K562 (cell line): ENCODE measurements around the gene WDR31. TPM values are rescaled to one million over a fixed set of nuclear protein-coding genes. Genes with fewer than 3 reads are reported as not detected.

Experiments used
- ARNT ChIP-seq, 2 experiments: fragments of 450-650 bp; IDR thresholded peaks; 2 replicates each; pipeline ENCODE4 v1.6.1; 2016; ENCODE audit warnings: mild to moderate bottlenecking in 1 of 2
- ATF1 ChIP-seq, 2 experiments: fragments of 450-650 bp in 1 of 2; IDR thresholded peaks; 2 replicates each; pipeline ENCODE4 v1.6.1; 2016; ENCODE audit warnings: missing compliant biosample characterization in 1 of 2, missing genetic modification characterization in 1 of 2
- ATF7 ChIP-seq: fragments of 450-650 bp; IDR thresholded peaks from 2 replicates; pipeline ENCODE4 v1.7.1; 2014; ENCODE audit warnings: mild to moderate bottlenecking, moderate library complexity
- CBFA2T3 ChIP-seq: fragments of 450-650 bp; IDR thresholded peaks from 2 replicates; pipeline ENCODE4 v1.6.1; 2017
- CEBPB ChIP-seq: fragments of 450-650 bp; IDR thresholded peaks from 2 replicates; pipeline ENCODE4 v1.6.1; 2016; ENCODE audit warnings: missing genetic modification characterization, missing compliant biosample characterization
- FIP1L1 ChIP-seq: fragments of 200-400 bp; formaldehyde crosslinking; IDR thresholded peaks from 2 replicates; pipeline ENCODE4 v1.6.1; 2018; ENCODE audit warnings: mild to moderate bottlenecking, low read depth, low read length; ENCODE audit not compliant: poor library complexity, severe bottlenecking
- HDAC3 ChIP-seq: fragments of 450-650 bp; IDR thresholded peaks from 2 replicates; pipeline ENCODE4 v1.6.1; 2018; ENCODE audit warnings: borderline replicate concordance, mild to moderate bottlenecking, moderate library complexity; ENCODE audit not compliant: partially characterized antibody
- LARP7 ChIP-seq: fragments of 450-650 bp; IDR thresholded peaks from 2 replicates; pipeline ENCODE4 v1.6.1; 2016
- MBD2 ChIP-seq: sonication (generic); IDR thresholded peaks from 2 replicates; pipeline ENCODE4 v1.6.1; 2016; ENCODE audit warnings: low read depth, borderline replicate concordance
- PRMT5 ChIP-seq: sonication (generic); formaldehyde crosslinking; IDR thresholded peaks from 2 replicates; pipeline ENCODE4 v1.5.0; 2020; ENCODE audit warnings: missing genetic modification reagents
- RAD21 ChIP-seq, 2 experiments: fragments of 250-450 bp in 1 of 2; fragments of 450-650 bp in 1 of 2; sonication (Bioruptor Pico) in 1 of 2; formaldehyde crosslinking in 1 of 2; IDR thresholded peaks in 1 of 2; conservative IDR thresholded peaks in 1 of 2; 2 replicates each; pipeline versions ENCODE4 v1.4.0 to v1.8.0; 2020 to 2022; ENCODE audit warnings: mild to moderate bottlenecking in 2 of 2, moderate library complexity in 1 of 2
- RAD51 ChIP-seq: fragments of 450-650 bp; IDR thresholded peaks from 2 replicates; pipeline ENCODE4 v1.7.1; 2016; ENCODE audit warnings: low read depth, mild to moderate bottlenecking, borderline replicate concordance
- SRSF1 ChIP-seq: fragments of 200-400 bp; formaldehyde crosslinking; IDR thresholded peaks from 2 replicates; pipeline ENCODE4 v1.6.1; 2017; ENCODE audit warnings: mild to moderate bottlenecking, low read depth, low read length, moderate library complexity
- TAF1 ChIP-seq: IDR thresholded peaks from 2 replicates; pipeline ENCODE4 v1.6.1; 2011; ENCODE audit warnings: mild to moderate bottlenecking, low read length, moderate library complexity; ENCODE audit not compliant: insufficient read depth, control insufficient read depth, severe bottlenecking; ENCODE audit errors: extremely low read depth
- ZZZ3 ChIP-seq: fragments of 450-650 bp; IDR thresholded peaks from 2 replicates; pipeline ENCODE4 v1.6.1; 2016; ENCODE audit warnings: antibody characterized with exemption, mild to moderate bottlenecking, moderate library complexity
- polyA plus RNA-seq, 8 experiments: library from polyadenylated mRNA; depleted of rRNA in 4 of 8; stranded (reverse) in 5 of 8; unstranded in 3 of 8; fragments of >200 nt; fragmentation: Nextera tagmentation in 2 of 8; fragmentation: Illumina TruSeq in 1 of 8; extraction: Ambion mirVana in 2 of 8; extraction: Trizol in 1 of 8; gene quantifications; 2 replicates each; pipeline versions ENCODE4 v1.2.1 to v1.2.3, GENCODE V29; 2011 to 2014; ENCODE audit warnings: inconsistent platforms in 1 of 8, missing spikeins in 1 of 8
- total RNA-seq, 7 experiments: library from RNA; depleted of rRNA in 6 of 7; stranded (reverse); fragments of >200 nt in 6 of 7; fragmentation: Illumina TruSeq in 2 of 7; extraction: Trizol in 2 of 7; gene quantifications; 2 replicates each; pipeline versions ENCODE4 v1.2.1 to v1.2.3, GENCODE V29; 2011 to 2021; ENCODE audit warnings: low replicate concordance in 1 of 7
- TF ChIP-seq, protein P1 (sequence below): fragments of 200-600 bp; sonication (generic); IDR thresholded peaks from one replicate; pipeline ENCODE4 v1.6.1; 2012; ENCODE audit warnings: mild to moderate bottlenecking, low read depth, low read length, inconsistent platforms
- TF ChIP-seq, protein P2 (sequence below): fragments of 250-450 bp; sonication (Bioruptor Pico); IDR thresholded peaks from 2 replicates; pipeline ENCODE4 v1.8.0; 2021; ENCODE audit warnings: moderate library complexity, mild to moderate bottlenecking, inconsistent platforms

WDR31 gene
- total and polyA plus RNA-seq, 9 of the 15 experiments (the other 6 are each of a cell fraction or from before 2014, with no cell fraction given): 0.35 to 1.8 (median 0.95) TPM

DNA sequence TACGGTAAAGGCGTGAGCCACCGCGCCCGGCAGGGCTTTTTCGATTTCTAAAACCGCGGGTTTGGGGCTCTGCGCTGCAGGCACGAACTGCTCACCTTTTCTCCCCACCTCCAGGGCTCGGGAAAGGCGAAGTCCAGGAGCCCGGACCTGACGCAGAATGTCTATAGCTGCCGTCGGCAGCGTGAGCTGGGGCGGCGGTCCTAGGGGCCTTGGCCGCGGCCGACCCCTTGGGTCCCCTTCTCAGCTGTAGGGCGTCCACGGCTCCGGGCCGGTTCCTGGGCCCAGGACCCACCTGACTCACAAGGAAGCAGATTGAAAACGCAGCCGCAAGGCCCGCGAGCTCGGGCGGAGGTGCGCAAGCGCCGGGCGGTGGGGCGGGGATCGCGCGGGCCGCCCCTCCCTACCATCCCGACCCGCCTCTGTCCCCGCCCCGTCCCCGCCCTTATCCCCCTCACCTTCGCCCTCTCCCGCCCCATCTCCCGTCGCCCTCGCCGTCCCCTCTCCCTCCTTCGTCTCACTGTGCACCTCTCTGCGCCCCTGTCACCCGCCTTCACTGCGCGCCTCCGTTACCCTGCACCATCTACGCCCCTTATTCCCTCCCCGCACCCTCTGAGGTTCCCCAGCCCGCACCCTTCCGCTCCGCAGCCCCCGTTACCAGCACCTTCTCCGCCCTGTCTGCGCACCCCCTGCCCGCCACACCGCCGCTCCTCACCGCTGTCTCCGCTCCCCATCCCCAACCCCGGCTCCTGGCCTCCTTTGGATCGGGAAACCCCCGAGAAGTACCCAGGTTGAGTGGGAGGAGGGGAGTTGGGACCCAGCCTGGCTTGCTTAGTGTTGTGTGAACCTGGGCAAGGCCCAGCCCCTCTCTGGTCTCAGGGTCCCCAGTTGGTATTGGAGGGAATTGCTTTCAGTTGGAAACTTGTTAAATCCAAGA is 36.8 kb upstream of the WDR31 start, which contains the start of gene HDHD3 (continued):
- TF ChIP-seq, protein P1, sequence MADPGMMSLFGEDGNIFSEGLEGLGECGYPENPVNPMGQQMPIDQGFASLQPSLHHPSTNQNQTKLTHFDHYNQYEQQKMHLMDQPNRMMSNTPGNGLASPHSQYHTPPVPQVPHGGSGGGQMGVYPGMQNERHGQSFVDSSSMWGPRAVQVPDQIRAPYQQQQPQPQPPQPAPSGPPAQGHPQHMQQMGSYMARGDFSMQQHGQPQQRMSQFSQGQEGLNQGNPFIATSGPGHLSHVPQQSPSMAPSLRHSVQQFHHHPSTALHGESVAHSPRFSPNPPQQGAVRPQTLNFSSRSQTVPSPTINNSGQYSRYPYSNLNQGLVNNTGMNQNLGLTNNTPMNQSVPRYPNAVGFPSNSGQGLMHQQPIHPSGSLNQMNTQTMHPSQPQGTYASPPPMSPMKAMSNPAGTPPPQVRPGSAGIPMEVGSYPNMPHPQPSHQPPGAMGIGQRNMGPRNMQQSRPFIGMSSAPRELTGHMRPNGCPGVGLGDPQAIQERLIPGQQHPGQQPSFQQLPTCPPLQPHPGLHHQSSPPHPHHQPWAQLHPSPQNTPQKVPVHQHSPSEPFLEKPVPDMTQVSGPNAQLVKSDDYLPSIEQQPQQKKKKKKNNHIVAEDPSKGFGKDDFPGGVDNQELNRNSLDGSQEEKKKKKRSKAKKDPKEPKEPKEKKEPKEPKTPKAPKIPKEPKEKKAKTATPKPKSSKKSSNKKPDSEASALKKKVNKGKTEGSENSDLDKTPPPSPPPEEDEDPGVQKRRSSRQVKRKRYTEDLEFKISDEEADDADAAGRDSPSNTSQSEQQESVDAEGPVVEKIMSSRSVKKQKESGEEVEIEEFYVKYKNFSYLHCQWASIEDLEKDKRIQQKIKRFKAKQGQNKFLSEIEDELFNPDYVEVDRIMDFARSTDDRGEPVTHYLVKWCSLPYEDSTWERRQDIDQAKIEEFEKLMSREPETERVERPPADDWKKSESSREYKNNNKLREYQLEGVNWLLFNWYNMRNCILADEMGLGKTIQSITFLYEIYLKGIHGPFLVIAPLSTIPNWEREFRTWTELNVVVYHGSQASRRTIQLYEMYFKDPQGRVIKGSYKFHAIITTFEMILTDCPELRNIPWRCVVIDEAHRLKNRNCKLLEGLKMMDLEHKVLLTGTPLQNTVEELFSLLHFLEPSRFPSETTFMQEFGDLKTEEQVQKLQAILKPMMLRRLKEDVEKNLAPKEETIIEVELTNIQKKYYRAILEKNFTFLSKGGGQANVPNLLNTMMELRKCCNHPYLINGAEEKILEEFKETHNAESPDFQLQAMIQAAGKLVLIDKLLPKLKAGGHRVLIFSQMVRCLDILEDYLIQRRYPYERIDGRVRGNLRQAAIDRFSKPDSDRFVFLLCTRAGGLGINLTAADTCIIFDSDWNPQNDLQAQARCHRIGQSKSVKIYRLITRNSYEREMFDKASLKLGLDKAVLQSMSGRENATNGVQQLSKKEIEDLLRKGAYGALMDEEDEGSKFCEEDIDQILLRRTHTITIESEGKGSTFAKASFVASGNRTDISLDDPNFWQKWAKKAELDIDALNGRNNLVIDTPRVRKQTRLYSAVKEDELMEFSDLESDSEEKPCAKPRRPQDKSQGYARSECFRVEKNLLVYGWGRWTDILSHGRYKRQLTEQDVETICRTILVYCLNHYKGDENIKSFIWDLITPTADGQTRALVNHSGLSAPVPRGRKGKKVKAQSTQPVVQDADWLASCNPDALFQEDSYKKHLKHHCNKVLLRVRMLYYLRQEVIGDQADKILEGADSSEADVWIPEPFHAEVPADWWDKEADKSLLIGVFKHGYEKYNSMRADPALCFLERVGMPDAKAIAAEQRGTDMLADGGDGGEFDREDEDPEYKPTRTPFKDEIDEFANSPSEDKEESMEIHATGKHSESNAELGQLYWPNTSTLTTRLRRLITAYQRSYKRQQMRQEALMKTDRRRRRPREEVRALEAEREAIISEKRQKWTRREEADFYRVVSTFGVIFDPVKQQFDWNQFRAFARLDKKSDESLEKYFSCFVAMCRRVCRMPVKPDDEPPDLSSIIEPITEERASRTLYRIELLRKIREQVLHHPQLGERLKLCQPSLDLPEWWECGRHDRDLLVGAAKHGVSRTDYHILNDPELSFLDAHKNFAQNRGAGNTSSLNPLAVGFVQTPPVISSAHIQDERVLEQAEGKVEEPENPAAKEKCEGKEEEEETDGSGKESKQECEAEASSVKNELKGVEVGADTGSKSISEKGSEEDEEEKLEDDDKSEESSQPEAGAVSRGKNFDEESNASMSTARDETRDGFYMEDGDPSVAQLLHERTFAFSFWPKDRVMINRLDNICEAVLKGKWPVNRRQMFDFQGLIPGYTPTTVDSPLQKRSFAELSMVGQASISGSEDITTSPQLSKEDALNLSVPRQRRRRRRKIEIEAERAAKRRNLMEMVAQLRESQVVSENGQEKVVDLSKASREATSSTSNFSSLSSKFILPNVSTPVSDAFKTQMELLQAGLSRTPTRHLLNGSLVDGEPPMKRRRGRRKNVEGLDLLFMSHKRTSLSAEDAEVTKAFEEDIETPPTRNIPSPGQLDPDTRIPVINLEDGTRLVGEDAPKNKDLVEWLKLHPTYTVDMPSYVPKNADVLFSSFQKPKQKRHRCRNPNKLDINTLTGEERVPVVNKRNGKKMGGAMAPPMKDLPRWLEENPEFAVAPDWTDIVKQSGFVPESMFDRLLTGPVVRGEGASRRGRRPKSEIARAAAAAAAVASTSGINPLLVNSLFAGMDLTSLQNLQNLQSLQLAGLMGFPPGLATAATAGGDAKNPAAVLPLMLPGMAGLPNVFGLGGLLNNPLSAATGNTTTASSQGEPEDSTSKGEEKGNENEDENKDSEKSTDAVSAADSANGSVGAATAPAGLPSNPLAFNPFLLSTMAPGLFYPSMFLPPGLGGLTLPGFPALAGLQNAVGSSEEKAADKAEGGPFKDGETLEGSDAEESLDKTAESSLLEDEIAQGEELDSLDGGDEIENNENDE: no peak
- TF ChIP-seq CBFA2T3 (no peak), PRMT5 (CRISPR knock-in tag) (no peak), ATF7 (no peak), SRSF1 (no peak), MBD2 (0 out of 2 replicates have a peak, but pooled peaks have one; percentile 29), ARNT (IDR thresholded peaks at IDR 0.05) (no peak), FIP1L1 (no peak), ZZZ3 (no peak), RAD51 (no peak), ATF1 (CRISPR knock-in tag; IDR thresholded peaks at IDR 0.05) (no peak), ATF1 (tag; IDR thresholded peaks at IDR 0.05) (no peak), RAD21 (CRISPR knock-in tag; conservative IDR thresholded peaks at IDR 0.05 in 1 of 2, IDR thresholded peaks at IDR 0.05 in 1 of 2) (no peak), HDAC3 (no peak), LARP7 (0 out of 2 replicates have a peak, but pooled peaks have one; percentile 37), TAF1 (peak; percentile 50), CEBPB (tag) (no peak)
- TF ChIP-seq, protein P2, sequence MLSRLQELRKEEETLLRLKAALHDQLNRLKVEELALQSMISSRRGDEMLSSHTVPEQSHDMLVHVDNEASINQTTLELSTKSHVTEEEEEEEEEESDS (CRISPR knock-in tag): no peak
